Astrocyte (in vitro differentiated cells and primary cell): ENCODE data around the gene C3orf52.

Experiments
- EZH2 ChIP-seq: IDR thresholded peaks from 2 replicates; pipeline ENCODE4 v1.6.1; 2012; ENCODE audit warnings: mild to moderate bottlenecking, low read length, inconsistent platforms; ENCODE audit not compliant: insufficient read depth
- TF ChIP-seq, protein P1 (sequence below): IDR thresholded peaks from 2 replicates; pipeline ENCODE4 v1.5.1; 2011; ENCODE audit warnings: low read depth, mild to moderate bottlenecking, inconsistent platforms, low read length, moderate library complexity; ENCODE audit not compliant: insufficient read depth

DNA sequence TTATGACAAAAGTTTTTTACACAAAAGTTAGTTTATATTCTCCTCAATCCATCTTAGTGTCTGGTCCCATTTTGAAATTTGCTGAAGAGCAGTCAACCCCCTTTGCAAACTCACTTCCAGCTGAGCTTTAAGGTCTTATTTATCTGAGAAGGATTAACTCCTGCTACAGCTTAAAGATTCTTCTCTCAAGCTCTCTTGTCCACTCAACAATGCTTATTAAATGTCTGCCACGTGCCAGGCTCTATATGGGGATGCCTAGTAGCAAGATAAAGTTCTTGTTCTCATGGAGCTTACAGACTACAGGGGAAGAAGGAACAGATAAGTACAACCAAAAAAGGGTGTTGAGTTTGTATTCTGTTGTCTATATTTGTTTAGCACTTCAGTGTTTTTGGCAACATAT is 33.0 kb upstream of the C3orf52 start:
- TF ChIP-seq, protein P1, sequence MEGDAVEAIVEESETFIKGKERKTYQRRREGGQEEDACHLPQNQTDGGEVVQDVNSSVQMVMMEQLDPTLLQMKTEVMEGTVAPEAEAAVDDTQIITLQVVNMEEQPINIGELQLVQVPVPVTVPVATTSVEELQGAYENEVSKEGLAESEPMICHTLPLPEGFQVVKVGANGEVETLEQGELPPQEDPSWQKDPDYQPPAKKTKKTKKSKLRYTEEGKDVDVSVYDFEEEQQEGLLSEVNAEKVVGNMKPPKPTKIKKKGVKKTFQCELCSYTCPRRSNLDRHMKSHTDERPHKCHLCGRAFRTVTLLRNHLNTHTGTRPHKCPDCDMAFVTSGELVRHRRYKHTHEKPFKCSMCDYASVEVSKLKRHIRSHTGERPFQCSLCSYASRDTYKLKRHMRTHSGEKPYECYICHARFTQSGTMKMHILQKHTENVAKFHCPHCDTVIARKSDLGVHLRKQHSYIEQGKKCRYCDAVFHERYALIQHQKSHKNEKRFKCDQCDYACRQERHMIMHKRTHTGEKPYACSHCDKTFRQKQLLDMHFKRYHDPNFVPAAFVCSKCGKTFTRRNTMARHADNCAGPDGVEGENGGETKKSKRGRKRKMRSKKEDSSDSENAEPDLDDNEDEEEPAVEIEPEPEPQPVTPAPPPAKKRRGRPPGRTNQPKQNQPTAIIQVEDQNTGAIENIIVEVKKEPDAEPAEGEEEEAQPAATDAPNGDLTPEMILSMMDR, result no peak
- no peak for TF ChIP-seq EZH2
